ENCODE results near the gene KRTAP4-8.
"Not testable (repeated sequence)": the region's sequence is repeated elsewhere in the genome, so short reads cannot be mapped to it uniquely, and the experiment has no call there.

KRTAP4-8 gene

DNA sequence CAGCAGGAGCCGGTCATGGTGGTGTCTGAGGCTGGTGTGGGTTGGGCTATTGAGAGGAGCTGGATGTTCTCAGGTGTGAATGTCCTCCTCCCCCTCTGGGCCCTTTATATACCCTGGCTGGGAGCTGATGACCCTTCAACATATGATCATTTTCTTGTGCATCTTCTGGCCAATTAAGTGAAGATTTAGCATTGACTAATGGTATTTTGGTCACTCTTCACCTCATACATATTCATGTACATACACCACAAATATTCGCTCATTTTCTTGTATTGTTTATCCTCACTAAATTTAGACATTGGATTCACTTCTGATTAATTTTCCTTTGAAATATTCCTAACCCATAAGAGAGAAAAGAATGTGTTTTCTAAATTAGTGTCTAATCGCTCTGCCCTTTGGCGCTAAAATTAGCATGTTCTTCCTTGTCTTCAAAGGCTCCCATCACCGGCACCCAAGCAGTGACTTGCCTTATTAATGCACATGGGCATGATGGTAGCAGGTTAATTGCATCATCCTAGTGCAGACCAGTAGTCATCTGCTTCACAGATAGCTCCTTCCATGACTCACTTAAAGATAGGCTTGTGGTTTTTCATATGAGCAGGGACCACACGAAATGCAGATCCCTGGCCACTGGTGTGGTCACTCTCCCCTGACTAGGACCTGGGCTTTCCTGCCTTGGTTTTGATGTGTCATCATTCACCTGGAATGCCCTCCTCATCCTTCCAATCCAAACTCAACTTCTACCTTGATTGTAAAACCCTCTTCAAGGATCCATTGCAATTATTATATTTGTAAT is 31.9 kb downstream of the KRTAP4-8 start, which contains the start of gene KRTAP2-4:
Gene KRTAP2-4, minus strand, starts transcription at position 51 of the 796 bp plus-strand sequence. Its CDS starts 34 bp downstream, at position 17.
- Histone ChIP-seq H3K9me3 (ENCODE audit: insufficient read depth, low read length, severe bottlenecking) (no peaks in the 10 kb centered on the region), H3K27me3 (ENCODE audit: insufficient read depth, low read length, poor library complexity) (no peaks in the 10 kb centered on the region), H3K27ac (ENCODE audit: low read length) (no peak within 1 kb of the TSS), H3K4me1 (ENCODE audit: insufficient read depth, low read length) (no peaks in the 10 kb centered on the region), H3K4me2 (ENCODE audit: insufficient read depth, low read length) (no peak within 1 kb of the TSS), H2AFZ (ENCODE audit: low read depth, low read length) (no peak within 1 kb of the TSS), H3K9ac (ENCODE audit: low read depth, low read length) (no peak within 1 kb of the TSS), H3K4me3 (ENCODE audit: low read depth in 1 of 2, low read length in 2 of 2) (no peak within 1 kb of the TSS), H3K79me2 (ENCODE audit: insufficient read depth, low read length) (no peaks in the 10 kb centered on the region), H4K20me1 (ENCODE audit: insufficient read depth, low read length) (no peaks in the 10 kb centered on the region), H3K36me3 (ENCODE audit: insufficient read depth, low read length) (no peaks in the 10 kb centered on the region)
- ATAC-seq (ENCODE audit: insufficient read depth, low read depth): no peak
- TF ChIP-seq, protein P1, sequence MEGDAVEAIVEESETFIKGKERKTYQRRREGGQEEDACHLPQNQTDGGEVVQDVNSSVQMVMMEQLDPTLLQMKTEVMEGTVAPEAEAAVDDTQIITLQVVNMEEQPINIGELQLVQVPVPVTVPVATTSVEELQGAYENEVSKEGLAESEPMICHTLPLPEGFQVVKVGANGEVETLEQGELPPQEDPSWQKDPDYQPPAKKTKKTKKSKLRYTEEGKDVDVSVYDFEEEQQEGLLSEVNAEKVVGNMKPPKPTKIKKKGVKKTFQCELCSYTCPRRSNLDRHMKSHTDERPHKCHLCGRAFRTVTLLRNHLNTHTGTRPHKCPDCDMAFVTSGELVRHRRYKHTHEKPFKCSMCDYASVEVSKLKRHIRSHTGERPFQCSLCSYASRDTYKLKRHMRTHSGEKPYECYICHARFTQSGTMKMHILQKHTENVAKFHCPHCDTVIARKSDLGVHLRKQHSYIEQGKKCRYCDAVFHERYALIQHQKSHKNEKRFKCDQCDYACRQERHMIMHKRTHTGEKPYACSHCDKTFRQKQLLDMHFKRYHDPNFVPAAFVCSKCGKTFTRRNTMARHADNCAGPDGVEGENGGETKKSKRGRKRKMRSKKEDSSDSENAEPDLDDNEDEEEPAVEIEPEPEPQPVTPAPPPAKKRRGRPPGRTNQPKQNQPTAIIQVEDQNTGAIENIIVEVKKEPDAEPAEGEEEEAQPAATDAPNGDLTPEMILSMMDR (IDR thresholded peaks at IDR 0.05; ENCODE audit: borderline replicate concordance, extremely low read depth, low read length, poor library complexity, severe bottlenecking): no peak
- no peak for TF ChIP-seq EZH2 (IDR thresholded peaks at IDR 0.05; ENCODE audit: borderline replicate concordance, low read depth, low read length, severe bottlenecking)
- no peak for DNase-seq

DNA sequence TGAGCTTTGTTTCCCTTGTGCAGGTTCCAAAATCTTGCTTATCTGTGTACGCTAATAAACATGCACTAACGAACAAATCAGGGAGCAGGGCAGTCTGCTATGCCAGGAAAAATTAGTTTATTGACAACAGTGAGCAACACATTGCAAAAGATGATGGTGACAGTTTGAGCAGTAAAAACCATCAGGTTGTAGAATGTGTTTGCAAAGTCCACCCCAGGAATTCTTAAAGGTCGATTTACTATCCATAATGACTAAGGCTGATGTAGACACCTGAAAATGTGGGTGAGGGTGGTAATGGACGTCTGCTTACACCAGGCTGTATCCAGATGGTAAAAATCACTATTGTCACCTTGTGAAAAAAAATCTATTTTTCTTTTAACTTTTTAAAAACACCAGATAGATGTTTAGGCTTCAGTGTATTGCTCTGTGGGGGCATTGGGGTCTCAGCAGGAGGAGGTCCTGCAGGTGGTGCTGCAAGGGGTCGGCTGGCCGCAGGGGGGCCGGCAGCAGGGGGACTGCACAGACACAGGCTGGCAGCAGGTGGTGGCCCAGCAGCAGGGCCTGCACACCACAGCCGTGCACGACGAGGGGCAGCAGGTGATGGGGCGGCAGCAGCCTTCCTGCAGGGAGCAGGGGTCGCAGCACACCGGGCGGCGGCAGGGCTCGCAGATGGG is 32.8 kb downstream of the KRTAP4-8 start:
- not testable (repeated sequence) for ATAC-seq (ENCODE audit: insufficient read depth, low read depth)

DNA sequence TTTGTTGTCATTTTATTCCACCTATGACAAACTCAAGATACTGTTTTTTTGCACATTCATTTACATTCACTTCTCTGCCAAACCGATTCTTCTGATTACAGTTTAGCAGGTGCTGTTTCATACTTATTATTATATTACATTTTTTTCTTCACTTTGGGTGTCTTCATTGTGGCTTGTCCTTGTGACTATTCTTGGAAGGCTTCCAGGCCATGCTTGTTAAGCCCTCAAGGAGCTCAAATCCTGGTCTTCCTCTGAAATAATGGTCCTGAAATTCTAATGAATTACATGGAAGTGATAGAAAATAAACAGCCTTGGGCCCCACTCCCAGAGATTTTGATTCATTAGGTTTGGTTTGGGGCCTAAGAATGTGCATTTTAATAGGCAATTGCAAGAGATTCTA is 33.6 kb downstream of the KRTAP4-8 start:
- H3K4me3 ChIP-seq (ENCODE audit: low read depth in 1 of 2, low read length in 2 of 2): no peak overlapping the region
- no peaks in the 10 kb centered on the region for H3K9me3 ChIP-seq (ENCODE audit: insufficient read depth, low read length, severe bottlenecking)
- no peak overlapping the region for H2AFZ ChIP-seq (ENCODE audit: low read depth, low read length)
- no peak overlapping the region for H3K4me2 ChIP-seq (ENCODE audit: insufficient read depth, low read length)
- no peak for DNase-seq
- no peaks in the 10 kb centered on the region for H3K27me3 ChIP-seq (ENCODE audit: insufficient read depth, low read length, poor library complexity)
- no peaks in the 10 kb centered on the region for H3K79me2 ChIP-seq (ENCODE audit: insufficient read depth, low read length)
- TF ChIP-seq, protein P1 (IDR thresholded peaks at IDR 0.05; ENCODE audit: borderline replicate concordance, extremely low read depth, low read length, poor library complexity, severe bottlenecking): no peak
- TF ChIP-seq EZH2 (IDR thresholded peaks at IDR 0.05; ENCODE audit: borderline replicate concordance, low read depth, low read length, severe bottlenecking): no peak
- H3K4me1 ChIP-seq (ENCODE audit: insufficient read depth, low read length): no peaks in the 10 kb centered on the region
- H3K36me3 ChIP-seq (ENCODE audit: insufficient read depth, low read length): no peaks in the 10 kb centered on the region
- H3K9ac ChIP-seq (ENCODE audit: low read depth, low read length): no peak overlapping the region
- no peak for ATAC-seq (ENCODE audit: insufficient read depth, low read depth)
- H4K20me1 ChIP-seq (ENCODE audit: insufficient read depth, low read length): no peaks in the 10 kb centered on the region
- H3K27ac ChIP-seq (ENCODE audit: low read length): no peak overlapping the region

More for the DNA sequence above, 32.8 kb downstream of the KRTAP4-8 start:
- H3K4me3 ChIP-seq (ENCODE audit: low read depth in 1 of 2, low read length in 2 of 2); H3K4me1 ChIP-seq (ENCODE audit: insufficient read depth, low read length); H3K9ac ChIP-seq (ENCODE audit: low read depth, low read length); H4K20me1 ChIP-seq (ENCODE audit: insufficient read depth, low read length); DNase-seq; H3K27ac ChIP-seq (ENCODE audit: low read length); H3K27me3 ChIP-seq (ENCODE audit: insufficient read depth, low read length, poor library complexity); H3K36me3 ChIP-seq (ENCODE audit: insufficient read depth, low read length); H2AFZ ChIP-seq (ENCODE audit: low read depth, low read length); H3K79me2 ChIP-seq (ENCODE audit: insufficient read depth, low read length); H3K9me3 ChIP-seq (ENCODE audit: insufficient read depth, low read length, severe bottlenecking); H3K4me2 ChIP-seq (ENCODE audit: insufficient read depth, low read length): not testable (repeated sequence)

DNA sequence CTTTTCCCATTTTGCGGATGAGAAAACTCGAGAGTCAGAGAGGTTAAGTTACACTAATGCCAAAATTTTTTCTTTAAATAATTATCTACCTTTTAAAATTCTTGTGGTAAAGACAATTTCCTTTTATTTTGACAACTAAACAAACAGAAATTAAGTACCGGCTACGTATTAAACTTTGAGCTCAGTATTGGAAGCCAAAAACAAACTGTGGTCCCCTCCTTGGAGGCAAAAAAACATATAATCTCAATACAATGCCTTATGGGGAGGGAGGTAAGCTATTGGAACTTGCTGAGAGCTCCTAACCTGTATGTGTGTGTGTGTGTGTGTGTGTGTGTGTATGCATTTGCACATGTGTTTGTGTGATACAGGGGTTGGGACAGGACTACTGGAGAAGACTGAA is 34.5 kb downstream of the KRTAP4-8 start:
- no peaks in the 10 kb centered on the region for H3K79me2 ChIP-seq (ENCODE audit: insufficient read depth, low read length)
- H3K27ac ChIP-seq (ENCODE audit: low read length): no peak overlapping the region
- H3K36me3 ChIP-seq (ENCODE audit: insufficient read depth, low read length): no peaks in the 10 kb centered on the region
- H3K4me3 ChIP-seq (ENCODE audit: low read depth in 1 of 2, low read length in 2 of 2): no peak overlapping the region
- no peaks in the 10 kb centered on the region for H4K20me1 ChIP-seq (ENCODE audit: insufficient read depth, low read length)
- no peak overlapping the region for H2AFZ ChIP-seq (ENCODE audit: low read depth, low read length)
- no peak overlapping the region for H3K4me2 ChIP-seq (ENCODE audit: insufficient read depth, low read length)
- DNase-seq (no peak), ATAC-seq (ENCODE audit: insufficient read depth, low read depth) (no peak)
- TF ChIP-seq, protein P1 (IDR thresholded peaks at IDR 0.05; ENCODE audit: borderline replicate concordance, extremely low read depth, low read length, poor library complexity, severe bottlenecking): no peak
- no peak for TF ChIP-seq EZH2 (IDR thresholded peaks at IDR 0.05; ENCODE audit: borderline replicate concordance, low read depth, low read length, severe bottlenecking)
- H3K9ac ChIP-seq (ENCODE audit: low read depth, low read length): no peak overlapping the region
- H3K27me3 ChIP-seq (ENCODE audit: insufficient read depth, low read length, poor library complexity): no peaks in the 10 kb centered on the region
- H3K9me3 ChIP-seq (ENCODE audit: insufficient read depth, low read length, severe bottlenecking): no peaks in the 10 kb centered on the region
- H3K4me1 ChIP-seq (ENCODE audit: insufficient read depth, low read length): no peaks in the 10 kb centered on the region
